Lower leg skin (tissue), 3 donors: ENCODE results near the gene PODXL2.

Experiments used
- CTCF ChIP-seq, 3 donors: fragments of 450-650 bp; IDR thresholded peaks; one replicate each; pipeline ENCODE4 v1.5.1; 2016; ENCODE audit warnings: antibody characterized with exemption in 3 of 3, mild to moderate bottlenecking in 3 of 3, moderate library complexity in 2 of 3
- POLR2A ChIP-seq, 2 donors: fragments of 450-650 bp; IDR thresholded peaks; one replicate each; pipeline ENCODE4 v1.6.1; 2016 to 2017; ENCODE audit warnings: antibody characterized with exemption in 2 of 2, mild to moderate bottlenecking in 1 of 2, moderate library complexity in 1 of 2

- TF ChIP-seq POLR2A (IDR thresholded peaks at IDR 0.05) (no peak), CTCF (IDR thresholded peaks at IDR 0.05) (no peak)
These were observed 70.7 kb downstream of the PODXL2 start for GRCh38 chr3:127699416-127700300.
